Hair follicle dermal papilla cell (primary cell): ENCODE results near the gene FHL5. TPM values are rescaled to one million over a fixed set of nuclear protein-coding genes. Genes with fewer than 3 reads are reported as not detected.

Experiments
- small RNA-seq: library from RNA; depleted of rRNA; stranded (forward); fragments of <200 nt; gene quantifications from one replicate; pipeline ENCODE3, GENCODE V24; 2012
- total RNA-seq: library from RNA; depleted of rRNA; stranded (reverse); fragments of >200 nt; gene quantifications from 2 replicates; pipeline ENCODE4 v1.2.3, GENCODE V29; 2012

The FHL5 gene
- total RNA-seq: not detected in 2 replicates

GRCh38 chr6:96562886-96563285 lies at the start of gene FHL5:
Gene FHL5, plus strand, starts transcription at chr6:96563128. Its CDS starts 40,486 bp downstream, at chr6:96603614.

DNA sequence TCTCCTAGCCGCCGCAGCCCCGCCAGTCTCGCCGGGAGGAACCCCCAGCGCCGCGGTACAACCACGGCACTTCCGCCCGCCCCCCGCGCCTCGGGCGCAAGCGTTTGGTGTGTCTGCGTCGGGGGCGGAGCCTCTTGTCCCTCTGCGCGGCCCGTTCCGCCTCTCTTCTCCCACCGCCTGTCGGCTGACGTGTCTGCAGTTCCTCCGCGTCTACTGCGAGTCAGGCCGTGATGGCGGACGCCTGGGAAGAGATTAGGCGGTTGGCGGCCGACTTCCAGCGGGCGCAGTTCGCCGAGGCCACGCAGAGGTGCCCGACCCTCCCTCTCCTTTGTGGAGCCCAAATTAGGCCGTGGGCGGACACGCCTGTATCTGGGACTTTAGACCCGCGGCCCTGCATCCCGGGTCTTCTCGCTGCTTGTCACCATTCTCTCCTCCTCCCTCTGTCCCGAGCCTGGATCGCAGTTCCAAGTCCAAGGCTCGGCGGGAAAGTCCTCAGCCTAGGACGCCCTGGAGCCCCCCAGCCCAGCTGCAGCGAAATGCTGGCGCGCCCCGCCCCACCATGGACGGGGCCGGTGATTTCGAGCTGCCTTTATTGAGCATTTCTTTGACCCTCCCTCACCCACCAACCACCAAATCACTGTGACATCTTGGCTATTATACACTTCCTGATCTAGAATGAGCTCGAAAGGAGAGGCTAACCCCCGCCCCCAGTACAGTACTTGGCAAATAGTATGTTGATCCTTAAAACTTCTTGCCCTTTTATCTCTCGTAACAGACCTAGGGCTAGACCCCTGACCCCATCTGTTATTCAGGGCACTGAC lies 41.1 kb upstream of the FHL5 start, which contains the start of gene UFL1:
Gene UFL1 (plus strand): TSS at position 163 of the 821 bp plus-strand sequence. CDS start 68 bp downstream, at position 231.

Small RNA genes within 50 kb of the gene (small RNA-seq; reads per million reads assigned to genes)
- not detected for gene RNU4-70P

Other genes with a start within 250 kb of the FHL5 start
- 31.2 and 33.8 TPM in 2 replicates for gene UFL1, start 41.3 kb upstream of the FHL5 start, total RNA-seq